H1 (cell line): ENCODE data around the gene DCTN5. TPM values are rescaled to one million over a fixed set of nuclear protein-coding genes. Genes with fewer than 3 reads are reported as not detected.

Experiments
- CTCF ChIA-PET: fragments of 300-600 bp; sonication (Branson Sonifier 250); formaldehyde crosslinking; loops from one replicate; lab custom pipeline; 2021; ENCODE audit not compliant: partially characterized antibody; lab: Charles Lee
- POLR2A ChIA-PET: fragments of 300-600 bp; sonication (Branson Sonifier 250); formaldehyde crosslinking; loops from one replicate; lab custom pipeline; 2021; ENCODE audit warnings: inconsistent platforms; ENCODE audit not compliant: partially characterized antibody; lab: Charles Lee
- DNase-seq, 2 experiments: peaks; one replicate each; pipeline versions ENCODE4 v3.0.0 to v3.0.0-alpha.2; 2010 to 2022; ENCODE audit warnings: low spot score in 2 of 2, low read depth in 1 of 2, mixed read lengths in 1 of 2
- FAIRE-seq: peaks from 2 replicates; lab custom pipeline; 2011; peaks lifted over from hg19 to GRCh38; lab: Jason Lieb, UNC
- H2AFZ ChIP-seq: 2 replicates; pipeline ENCODE4 v1.8.1; 2012; ENCODE audit warnings: low read length, inconsistent platforms
- H2AK5ac ChIP-seq: 2 replicates; pipeline ENCODE4 v1.6.1; 2013; ENCODE audit warnings: low read depth, low read length
- H2BK120ac ChIP-seq: replicated peaks from 2 replicates; pipeline ENCODE3; 2013; ENCODE audit warnings: low read depth, low read length, inconsistent platforms
- H2BK12ac ChIP-seq: 2 replicates; pipeline ENCODE4 v1.6.1; 2013; ENCODE audit warnings: low read depth, low read length
- H2BK15ac ChIP-seq: 2 replicates; pipeline ENCODE4 v1.6.1; 2013; ENCODE audit warnings: low read length
- H2BK20ac ChIP-seq: 2 replicates; pipeline ENCODE4 v1.6.1; 2013; ENCODE audit warnings: low read length
- H2BK5ac ChIP-seq: 2 replicates; pipeline ENCODE4 v1.6.1; 2013; ENCODE audit warnings: low read depth, low read length
- H3K14ac ChIP-seq: 2 replicates; pipeline ENCODE4 v1.6.1; 2013; ENCODE audit warnings: inconsistent platforms; ENCODE audit not compliant: insufficient read length
- H3K18ac ChIP-seq: 2 replicates; pipeline ENCODE4 v1.6.1; 2013; ENCODE audit warnings: low read length; ENCODE audit errors: extremely low read depth
- H3K23ac ChIP-seq: 2 replicates; pipeline ENCODE4 v1.6.1; 2013; ENCODE audit warnings: inconsistent platforms; ENCODE audit not compliant: insufficient read length
- H3K23me2 ChIP-seq: 2 replicates; pipeline ENCODE4 v1.6.1; 2013; ENCODE audit warnings: low read depth, low read length
- H3K27ac ChIP-seq: 2 replicates; pipeline ENCODE4 v1.6.1; 2011; ENCODE audit warnings: low read depth, low read length, inconsistent platforms
- H3K27me3 ChIP-seq, 4 experiments: replicated peaks in 1 of 4; 1 replicate in 1 of 4; 2 replicates in 3 of 4; pipeline versions ENCODE4 v1.6.1 to v1.8.1; 2011 to 2013; ENCODE audit warnings: low read length in 3 of 4, mild to moderate bottlenecking in 3 of 4, inconsistent platforms in 2 of 4, mixed read lengths in 2 of 4, moderate library complexity in 1 of 4; ENCODE audit not compliant: control insufficient read depth in 3 of 4, insufficient read depth in 3 of 4; ENCODE audit errors: extremely low read depth in 1 of 4
- H3K36me3 ChIP-seq, 4 experiments: 2 replicates each; pipeline versions ENCODE4 v1.6.1 to v1.8.1; 2011 to 2013; ENCODE audit warnings: mild to moderate bottlenecking in 4 of 4, low read length in 3 of 4, moderate library complexity in 2 of 4, control low read depth in 1 of 4, inconsistent platforms in 1 of 4; ENCODE audit not compliant: insufficient read depth in 4 of 4, control insufficient read depth in 2 of 4
- H3K4ac ChIP-seq: replicated peaks from 2 replicates; pipeline ENCODE3; 2013; ENCODE audit warnings: low read length, low read depth, mixed read lengths, inconsistent platforms; ENCODE audit not compliant: insufficient read length
- H3K4me1 ChIP-seq, 4 experiments: replicated peaks in 1 of 4; 1 replicate in 1 of 4; 2 replicates in 3 of 4; pipeline versions ENCODE4 v1.6.1 to v1.8.1; 2011 to 2013; ENCODE audit warnings: low read length in 3 of 4, inconsistent platforms in 2 of 4, mixed read lengths in 1 of 4; ENCODE audit not compliant: insufficient read depth in 4 of 4, control insufficient read depth in 3 of 4
- H3K4me2 ChIP-seq, 2 experiments: 2 replicates each; pipeline versions ENCODE4 v1.6.1 to v1.8.1; 2011 to 2013; ENCODE audit warnings: low read depth in 2 of 2, low read length in 2 of 2, control low read depth in 1 of 2, inconsistent platforms in 1 of 2, mild to moderate bottlenecking in 1 of 2; ENCODE audit not compliant: insufficient read depth in 1 of 2
- H3K4me3 ChIP-seq, 4 experiments: fragments of 200-600, 300-600 bp in 1 of 4; sonication (generic), shearing (Covaris generic), sonication (Bioruptor Twin) in 1 of 4; 2 replicates each; pipeline versions ENCODE4 v1.5.1 to v1.8.1; 2011 to 2016; ENCODE audit warnings: low read length in 4 of 4, low read depth in 3 of 4, control low read depth in 2 of 4, inconsistent platforms in 2 of 4, mild to moderate bottlenecking in 2 of 4, mixed read lengths in 1 of 4, moderate library complexity in 1 of 4; ENCODE audit not compliant: insufficient read depth in 2 of 4; ENCODE audit errors: extremely low read depth in 1 of 4
- H3K56ac ChIP-seq: replicated peaks from 2 replicates; pipeline ENCODE3; 2013; ENCODE audit warnings: low read depth, mild to moderate bottlenecking, mixed read lengths, low read length, inconsistent platforms; ENCODE audit not compliant: insufficient read length
- H3K79me1 ChIP-seq: 2 replicates; pipeline ENCODE4 v1.6.1; 2013; ENCODE audit warnings: low read depth, low read length, control low read depth
- H3K79me2 ChIP-seq, 2 experiments: 2 replicates each; pipeline versions ENCODE4 v1.6.1 to v1.8.1; 2012 to 2013; ENCODE audit warnings: low read length in 2 of 2, mild to moderate bottlenecking in 2 of 2, inconsistent platforms in 1 of 2; ENCODE audit not compliant: insufficient read depth in 2 of 2, control insufficient read depth in 1 of 2
- H3K9ac ChIP-seq, 4 experiments: replicated peaks in 1 of 4; 1 replicate in 1 of 4; 2 replicates in 3 of 4; pipeline versions ENCODE4 v1.6.1 to v1.8.1; 2011 to 2013; ENCODE audit warnings: low read depth in 3 of 4, low read length in 3 of 4, control low read depth in 2 of 4, mild to moderate bottlenecking in 2 of 4, moderate library complexity in 2 of 4, inconsistent platforms in 1 of 4; ENCODE audit errors: extremely low read depth in 1 of 4
- H3K9me3 ChIP-seq, 2 experiments: 2 replicates each; pipeline versions ENCODE4 v1.6.1 to v1.8.1; 2012 to 2013; ENCODE audit warnings: mild to moderate bottlenecking in 2 of 2, moderate library complexity in 2 of 2, control low read depth in 1 of 2, inconsistent platforms in 1 of 2, low read depth in 1 of 2, low read length in 1 of 2, mixed read lengths in 1 of 2; ENCODE audit not compliant: insufficient read depth in 2 of 2
- H4K20me1 ChIP-seq, 2 experiments: replicated peaks in 1 of 2; 2 replicates each; pipeline versions ENCODE3 to v1.8.1; 2011 to 2013; ENCODE audit warnings: inconsistent platforms in 2 of 2, low read length in 2 of 2, mild to moderate bottlenecking in 1 of 2; ENCODE audit not compliant: insufficient read depth in 2 of 2, control insufficient read depth in 1 of 2
- H4K5ac ChIP-seq: 2 replicates; pipeline ENCODE4 v1.6.1; 2013; ENCODE audit warnings: low read length, low read depth, mixed read lengths, inconsistent platforms; ENCODE audit not compliant: insufficient read length
- H4K8ac ChIP-seq: 2 replicates; pipeline ENCODE4 v1.8.0; 2013; ENCODE audit warnings: mild to moderate bottlenecking, moderate library complexity, low read length, inconsistent platforms; ENCODE audit not compliant: insufficient read depth; ENCODE audit errors: extremely low read depth
- H4K91ac ChIP-seq: replicated peaks from 2 replicates; pipeline ENCODE3; 2013; ENCODE audit warnings: low read length, mixed read lengths, inconsistent platforms; ENCODE audit not compliant: insufficient read length
- E2F6 ChIP-seq: IDR thresholded peaks from 2 replicates; pipeline ENCODE4 v1.6.1; 2012; ENCODE audit warnings: inconsistent platforms
- EP300 ChIP-seq, 2 experiments: IDR thresholded peaks; 1 replicate in 1 of 2; 2 replicates in 1 of 2; pipeline ENCODE4 v1.6.1; 2011 to 2012; ENCODE audit warnings: low read depth in 2 of 2, low read length in 2 of 2, mild to moderate bottlenecking in 2 of 2, borderline replicate concordance in 1 of 2, inconsistent platforms in 1 of 2, moderate library complexity in 1 of 2
- NRF1 ChIP-seq: IDR thresholded peaks from 2 replicates; pipeline ENCODE4 v1.6.1; 2011; ENCODE audit warnings: mild to moderate bottlenecking, low read depth, low read length, improper control_type of control experiment
- RBBP5 ChIP-seq: IDR thresholded peaks from 2 replicates; pipeline ENCODE4 v1.7.1; 2012; ENCODE audit warnings: low read depth, mild to moderate bottlenecking, inconsistent platforms, low read length, moderate library complexity, borderline replicate concordance
- RFX5 ChIP-seq: IDR thresholded peaks from 2 replicates; pipeline ENCODE4 v1.6.1; 2011; ENCODE audit warnings: low read depth, low read length, improper control_type of control experiment, borderline replicate concordance
- RXRA ChIP-seq: IDR thresholded peaks from 2 replicates; pipeline ENCODE4 v1.6.1; 2011; ENCODE audit warnings: low read depth, mild to moderate bottlenecking, low read length, moderate library complexity; ENCODE audit not compliant: insufficient read depth
- TAF1 ChIP-seq: IDR thresholded peaks from 2 replicates; pipeline ENCODE4 v1.6.1; 2011; ENCODE audit warnings: mild to moderate bottlenecking, low read depth, low read length
- WGBS, 2 experiments: shearing (Covaris generic) in 1 of 2; methylation state at CpG; one replicate each; pipeline versions ENCODE4 v1.1.6 to v1.1.7; 2013 to 2015; ENCODE audit warnings: low lambda C conversion rate in 2 of 2, mixed read lengths in 2 of 2, inconsistent platforms in 1 of 2, low coverage in 1 of 2, missing lambda C conversion rate in 1 of 2; ENCODE audit not compliant: insufficient replicate concordance in 2 of 2, insufficient coverage in 1 of 2, insufficient read length in 1 of 2; ENCODE audit errors: extremely low coverage in 1 of 2, missing lambda C conversion rate in 1 of 2; 5-methylcytosine and 5-hydroxymethylcytosine counted together
- polyA plus RNA-seq, 7 experiments: library from polyadenylated mRNA; depleted of rRNA in 3 of 7; stranded (reverse) in 5 of 7; unstranded in 2 of 7; fragments of >200 nt in 5 of 7; fragments of 200-250 nt in 2 of 7; gene quantifications; 1 replicate in 5 of 7; 2 replicates in 1 of 7; 4 replicates in 1 of 7; pipeline versions ENCODE4 v1.2.1 to v1.2.3, GENCODE V29; 2011 to 2013; ENCODE audit warnings: missing spikeins in 2 of 7, mixed read lengths in 2 of 7
- total RNA-seq: library from RNA; stranded (reverse); fragmentation: NEBNext Ultra II Directional; extraction: Animal tissue kit (Norgen Biotek cat#: 25700); gene quantifications from 2 replicates; pipeline ENCODE4 v1.2.1, GENCODE V29; 2021

Gene DCTN5
- total and polyA plus RNA-seq, 2 of the 8 experiments (the other 6 are each of a cell fraction or from before 2014, with no cell fraction given), result 36.0 to 74.0 TPM

GRCh38 chr16:23716484-23716883, 75.2 kb downstream of the DCTN5 start:
- no peak overlapping the region for H3K4ac ChIP-seq
- H2BK20ac ChIP-seq, result no peak overlapping the region
- H3K14ac ChIP-seq, result no peak overlapping the region
- H4K8ac ChIP-seq, result no peak overlapping the region
- ChIA-PET POLR2A (interaction anchor here (1.0 kb wide), 1 partner anchor 27 kb away, joined by 4 read pairs; no protein-coding TSS in a partner anchor), CTCF (interaction anchor here (1.5 kb wide), 1 partner anchor 11 kb away, joined by 5 read pairs; no protein-coding TSS in a partner anchor)
- H4K5ac ChIP-seq, result no peak overlapping the region
- no peak overlapping the region for H3K18ac ChIP-seq
- no peak for FAIRE-seq
- H3K4me2 ChIP-seq, result no peak overlapping the region
- H3K27ac ChIP-seq, result no peak overlapping the region
- peaks cover 10% of the 10 kb centered on the region; the same call in 1 of the 2 replicates for H3K23me2 ChIP-seq
- H3K79me2 ChIP-seq, result no peaks in the 10 kb centered on the region
- no peaks in the 10 kb centered on the region for H4K20me1 ChIP-seq
- TF ChIP-seq EP300 (IDR thresholded peaks at IDR 0.05; ENCODE audit: borderline replicate concordance in 1 of 2, low read depth in 2 of 2, low read length in 2 of 2), result no peak
- TF ChIP-seq NRF1, result no peak
- no peak for TF ChIP-seq RFX5
- TF ChIP-seq E2F6, result no peak
- no peak for TF ChIP-seq RXRA
- TF ChIP-seq TAF1, result no peak
- no peak for TF ChIP-seq RBBP5
- H2BK5ac ChIP-seq, result no peak overlapping the region
- no peak overlapping the region for H4K91ac ChIP-seq
- no peak overlapping the region for H2BK15ac ChIP-seq
- H2BK120ac ChIP-seq, result no peak overlapping the region
- H3K4me3 ChIP-seq, result no peak overlapping the region
- no peak overlapping the region for H2BK12ac ChIP-seq
- no peak overlapping the region for H3K23ac ChIP-seq
- H2AFZ ChIP-seq, result no peak overlapping the region
- no peak overlapping the region for H3K9ac ChIP-seq
- no peak overlapping the region for H2AK5ac ChIP-seq
- H3K36me3 ChIP-seq, result no peaks in the 10 kb centered on the region
- H3K27me3 ChIP-seq, result peaks cover 2 to 21% (median 19%) of the 10 kb centered on the region in 4 experiments
- no peaks in the 10 kb centered on the region for H3K79me1 ChIP-seq
- no peaks in the 10 kb centered on the region; a peak in 1 of 7 replicates for H3K4me1 ChIP-seq
- H3K56ac ChIP-seq, result no peak overlapping the region
- DNase-seq, result no peak
- H3K9me3 ChIP-seq, result no peaks in the 10 kb centered on the region
- WGBS, 2 experiments, result 91% methylated on average over 5 of the region's 5 CpGs; no CpG with 5 or more reads in 1 of the 2 experiments
